DMS 273 treated with DMSO at 0.1 percent for 48 hours (cell line): ENCODE data around the gene GPR78.
A peak's percentile ranks its signal among the peaks of the same experiment; 100 is the strongest.

Experiments
- DNase-seq: peaks from one replicate; lab custom pipeline; 2025; lab: John Stamatoyannopoulos, UW

The GPR78 gene

GRCh38 chr4:8586671-8587468, 6.7 kb downstream of the GPR78 start:
- DNase-seq: no peak

GRCh38 chr4:8587469-8588195, 7.4 kb downstream of the GPR78 start:
- no peak for DNase-seq

DNA sequence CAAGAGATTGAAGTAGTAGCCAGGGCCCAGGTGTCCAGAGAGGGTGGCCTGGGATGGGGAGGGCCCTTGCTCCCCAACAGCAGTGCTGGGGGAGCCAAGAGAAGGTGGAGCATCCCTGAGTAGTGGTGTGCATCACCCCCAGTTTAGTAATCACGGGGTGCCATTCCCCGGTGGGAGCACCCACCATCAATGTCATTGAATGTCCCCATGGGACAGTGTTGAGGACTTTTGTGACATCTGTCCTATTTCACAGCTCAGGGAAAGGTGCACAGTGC, 7.9 kb downstream of the GPR78 start:
- no peak for DNase-seq

DNA sequence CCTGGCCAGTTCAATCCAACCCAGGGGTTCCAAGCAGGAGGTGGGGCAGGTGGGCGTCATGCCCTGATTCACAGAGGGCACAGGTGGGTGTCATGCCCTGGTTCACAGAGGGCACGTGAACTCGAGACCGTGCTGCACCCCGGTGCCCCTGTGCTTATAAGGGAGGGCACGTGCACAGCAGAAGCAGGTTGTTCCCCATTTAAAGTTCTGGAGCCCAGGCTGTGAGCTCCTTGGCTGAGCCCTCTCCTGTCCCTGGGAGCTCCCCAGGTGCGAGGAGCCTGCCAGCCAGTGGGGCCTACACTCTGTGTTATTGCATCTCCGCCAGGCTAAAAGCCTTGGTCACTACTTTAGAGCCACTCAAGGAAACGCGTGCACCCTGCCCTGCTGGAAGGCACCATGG, 9.1 kb downstream of the GPR78 start:
- no peak for DNase-seq

- no peak for DNase-seq
Observed at GRCh38 chr4:8589823-8590545, 9.8 kb downstream of the GPR78 start.

DNA sequence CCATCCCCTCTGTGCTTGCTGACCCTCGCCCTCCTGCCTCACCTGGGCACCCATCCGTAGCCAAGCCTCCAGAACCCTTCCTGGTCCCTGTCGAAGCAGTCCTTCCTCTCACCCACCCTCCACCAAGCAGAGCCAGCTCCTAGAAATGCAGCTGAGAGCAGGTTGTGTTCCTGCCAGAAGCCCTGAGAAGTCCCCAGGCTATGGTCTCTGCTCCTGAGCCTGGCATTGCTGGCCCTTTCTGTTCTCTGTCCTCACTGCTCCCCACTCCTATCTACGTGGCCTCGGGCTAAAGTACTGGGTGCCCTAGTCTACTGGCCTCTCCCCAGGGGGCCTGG, 10.3 kb downstream of the GPR78 start:
- no peak for DNase-seq

DNA sequence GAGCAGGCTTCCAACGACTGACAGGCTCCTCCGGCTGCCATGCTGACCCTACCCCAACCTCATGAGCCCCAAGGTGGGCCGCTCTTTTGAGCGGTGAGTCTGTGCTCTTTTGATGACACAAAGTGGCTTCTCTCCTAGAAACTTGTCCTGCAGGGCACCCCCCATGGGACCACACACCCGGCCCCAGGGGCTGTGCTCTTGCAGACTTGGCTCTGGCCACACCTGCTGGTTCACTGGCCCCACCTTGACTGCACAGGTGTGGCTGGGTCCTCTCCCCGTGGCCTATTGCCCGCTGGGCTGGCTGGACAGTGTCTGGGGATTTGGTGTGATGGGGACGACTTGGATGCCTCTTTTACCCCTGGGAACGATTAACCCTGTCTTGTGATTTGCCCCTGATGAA, 10.9 kb downstream of the GPR78 start:
- DNase-seq: no peak

- DNase-seq: no peak
Observed at GRCh38 chr4:8591626-8592365, 11.6 kb downstream of the GPR78 start.

GRCh38 chr4:8592366-8593263, 12.4 kb downstream of the GPR78 start, which contains the start of gene CPZ:
TSS of gene CPZ (plus strand) at chr4:8592765. CDS start at chr4:8592834, 69 bp downstream.
- DNase-seq: no peak

DNA sequence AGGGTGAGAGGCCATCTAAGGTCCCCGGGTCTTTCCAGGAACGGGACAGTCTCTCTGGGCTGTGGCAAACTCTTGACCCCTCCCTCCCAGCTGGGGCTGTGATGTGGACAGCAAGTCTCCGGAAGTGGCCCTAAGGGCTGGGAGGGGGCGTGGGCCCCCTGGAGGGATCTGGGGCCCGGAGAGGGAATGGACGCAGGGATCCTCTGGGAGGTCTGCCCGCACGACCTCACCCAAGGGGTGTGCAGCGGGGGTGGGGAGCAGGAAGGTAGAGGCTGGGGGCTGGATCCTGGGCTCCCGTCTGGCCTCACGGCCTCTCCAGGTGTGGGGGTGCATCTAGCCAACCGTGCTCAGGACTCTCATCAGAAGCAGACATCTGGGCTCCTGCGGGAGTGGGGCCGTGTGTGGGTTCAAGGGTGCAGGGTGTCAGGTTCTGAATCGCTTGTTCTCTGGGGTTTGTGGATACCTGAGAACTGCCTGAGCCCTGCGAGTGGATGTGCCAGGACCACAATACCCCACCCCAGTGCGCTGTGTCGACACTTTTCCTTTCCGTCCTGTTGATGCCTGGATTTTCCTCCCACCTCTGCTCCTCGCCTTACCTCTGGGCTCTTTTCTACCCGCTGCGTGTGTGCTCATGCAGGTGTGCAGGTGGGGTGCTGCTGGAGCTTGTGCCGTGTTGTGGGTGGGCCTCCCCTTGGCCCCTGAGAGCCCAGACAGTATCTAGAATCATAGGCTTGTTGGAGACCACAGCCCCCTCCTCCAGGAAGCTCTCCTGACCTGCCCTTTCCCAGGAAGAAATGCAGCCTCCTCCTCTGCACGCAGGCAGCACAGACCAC, 13.3 kb downstream of the GPR78 start:
- no peak for DNase-seq

DNA sequence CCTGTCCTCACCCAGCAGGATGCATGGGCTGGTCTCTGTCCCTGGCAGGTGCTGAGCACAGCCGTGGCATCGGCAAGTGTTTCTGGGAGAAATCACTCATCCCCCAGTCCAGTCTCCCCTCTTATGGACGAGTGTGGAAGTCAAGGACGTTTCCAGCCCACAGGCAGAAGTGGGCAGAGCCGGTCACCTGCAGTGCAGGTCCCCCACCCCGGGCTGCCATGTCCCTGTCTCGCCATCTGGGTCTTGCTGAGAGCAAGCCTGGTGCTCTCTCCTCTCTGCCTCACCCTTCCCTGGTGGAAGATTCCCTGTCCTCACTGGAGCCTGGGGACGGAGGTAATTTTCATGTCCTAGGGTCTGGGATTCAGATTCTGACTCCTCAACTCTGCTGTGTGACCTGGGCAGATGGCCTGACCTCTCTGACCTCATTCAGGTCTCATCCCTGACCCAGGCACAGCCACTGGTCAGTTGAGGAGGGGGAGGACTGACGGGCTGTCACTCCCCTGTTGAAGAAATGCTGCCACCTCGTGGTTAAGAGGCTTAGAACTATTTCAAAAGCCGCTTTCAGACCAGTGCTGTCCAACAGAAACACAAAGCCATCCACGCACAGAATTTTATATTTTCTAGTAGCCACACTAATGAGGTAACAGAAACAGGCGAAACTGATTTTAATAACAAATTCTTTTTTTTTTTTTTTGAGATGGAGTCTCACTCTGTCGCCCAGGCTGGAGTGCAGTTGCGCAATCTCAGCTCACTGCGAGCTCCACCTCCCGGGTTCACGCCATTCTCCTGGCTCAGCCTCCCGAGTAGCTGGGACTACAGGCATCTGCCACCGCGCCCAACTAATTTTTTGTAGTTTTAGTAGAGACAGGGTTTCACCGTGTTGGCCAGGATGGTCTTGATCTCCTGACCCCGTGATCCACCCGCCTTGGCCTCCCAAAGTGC, 14.2 kb downstream of the GPR78 start:
- peak; percentile 15 for DNase-seq

- DNase-seq: no peak
Observed at GRCh38 chr4:8595237-8596087, 15.3 kb downstream of the GPR78 start.

- no peak for DNase-seq
Observed at GRCh38 chr4:8596891-8597290, 16.7 kb downstream of the GPR78 start.

GRCh38 chr4:8597319-8597718, 17.1 kb downstream of the GPR78 start:
- DNase-seq: no peak

DNA sequence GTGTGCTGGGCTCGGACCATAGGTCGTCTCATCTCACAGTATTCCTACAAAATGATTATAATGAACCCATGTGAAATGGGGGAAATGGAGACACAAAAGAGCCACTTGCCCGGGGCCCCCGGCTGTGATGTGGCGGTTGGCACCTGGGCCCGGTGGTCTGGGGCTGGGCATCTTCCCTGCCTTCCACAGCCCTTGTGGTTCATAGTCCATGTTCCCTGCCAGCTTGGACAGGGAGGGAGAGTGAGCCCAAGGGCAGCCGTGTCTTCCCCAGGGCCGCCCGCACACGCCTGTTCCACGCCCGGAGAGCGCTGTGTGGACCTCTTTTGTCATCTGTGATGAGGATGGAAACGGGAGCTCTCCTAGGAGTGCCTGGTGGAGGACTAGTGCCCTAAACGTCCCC, 17.6 kb downstream of the GPR78 start:
- no peak for DNase-seq

DNA sequence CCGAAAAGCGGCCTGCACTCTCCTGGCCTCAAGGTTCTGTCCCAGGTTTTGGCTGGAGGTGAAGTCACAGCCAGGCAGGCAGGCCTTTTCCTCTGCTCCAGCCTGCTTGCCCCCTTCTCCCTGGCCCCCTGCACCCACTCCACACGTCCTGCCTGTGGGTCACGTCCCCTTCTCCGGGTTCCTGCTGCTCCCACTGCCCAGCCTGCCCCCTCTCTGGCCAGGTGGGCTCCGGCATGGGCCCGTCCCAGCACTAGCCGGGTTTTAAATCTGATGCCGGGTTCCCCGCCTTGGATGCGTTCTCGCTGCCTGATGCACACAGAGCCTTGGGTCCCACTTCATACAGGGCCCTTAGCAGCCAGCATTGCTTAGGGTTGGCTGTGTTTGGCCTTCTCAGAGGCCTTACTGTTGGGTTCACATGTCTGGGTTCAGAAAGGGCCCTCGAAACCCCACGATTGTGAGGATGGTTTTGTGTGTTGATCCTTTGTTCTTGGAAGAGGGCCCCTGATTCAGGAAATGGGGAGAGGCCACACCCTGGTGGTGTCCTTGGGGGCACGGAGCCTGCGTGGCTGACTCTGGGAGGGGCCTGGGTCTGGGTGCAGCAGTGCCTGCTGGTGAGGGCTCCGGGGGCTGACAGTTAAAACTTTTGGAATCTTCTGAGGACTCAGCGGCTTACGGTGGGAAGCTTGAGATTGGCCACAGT, 18.3 kb downstream of the GPR78 start:
- DNase-seq: no peak

DNA sequence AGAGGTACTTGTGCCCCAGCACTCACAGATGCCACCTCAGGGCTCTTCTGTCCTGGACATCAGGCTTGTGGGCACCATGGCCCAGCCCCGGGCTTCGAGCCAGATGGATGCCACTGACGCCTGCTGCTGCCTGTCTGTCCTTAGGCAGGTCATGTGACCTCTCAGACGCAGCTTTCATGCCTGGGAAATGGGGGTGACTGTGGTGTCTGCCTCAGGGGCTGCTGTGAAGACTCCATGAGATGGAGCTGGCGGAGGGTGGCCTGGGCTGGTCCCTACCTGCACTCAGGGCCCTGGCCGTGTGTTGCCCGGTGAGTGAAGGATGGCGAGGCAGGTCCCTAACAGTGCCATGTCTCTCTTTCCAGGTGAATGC, 18.9 kb downstream of the GPR78 start:
- DNase-seq: no peak

DNA sequence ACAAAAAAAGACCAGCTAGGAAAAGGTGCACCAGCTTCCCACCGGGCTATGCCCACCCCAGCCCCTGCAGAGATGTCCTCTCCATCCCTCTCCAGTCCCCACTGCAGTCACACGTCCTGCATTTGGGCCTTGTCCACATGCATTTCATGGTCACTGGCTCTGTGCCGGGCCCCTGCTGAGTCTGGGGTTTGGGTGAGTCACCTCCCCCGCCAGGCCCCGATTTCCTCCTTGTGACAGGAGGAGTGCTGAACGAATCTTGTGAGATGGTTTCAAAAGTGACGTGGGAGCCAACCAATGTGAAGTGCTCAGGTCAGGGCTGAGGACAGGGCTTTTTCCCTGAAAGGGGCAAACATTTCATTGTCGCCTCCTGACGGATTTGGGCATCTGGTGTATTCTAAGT, 19.5 kb downstream of the GPR78 start:
- DNase-seq: no peak
